ENCODE data around the gene SPATA20. TPM values are rescaled to one million over a fixed set of nuclear protein-coding genes. Genes with fewer than 3 reads are reported as not detected.

Gene SPATA20
- total RNA-seq, 1 donor from 2014 or later: 22.8 TPM

GRCh38 chr17:50549256-50549941 lies 2.4 kb downstream of the SPATA20 start:
- peaks cover 11% of the 10 kb centered on the region for H3K27me3 Mint-ChIP-seq (ENCODE audit: insufficient read depth, low read depth)
- H3K4me3 Mint-ChIP-seq: no peak overlapping the region
- H3K27me3 ChIP-seq: peaks cover 8% of the 10 kb centered on the region

GRCh38 chr17:50549969-50550368 lies 3.0 kb downstream of the SPATA20 start:
- H3K4me3 Mint-ChIP-seq: no peak overlapping the region
- H3K4me2 ChIP-seq: no peak overlapping the region
- TF ChIP-seq EZH2 (IDR thresholded peaks at IDR 0.05) (no peak), EZH2phosphoT487 (IDR thresholded peaks at IDR 0.05) (no peak), CTCF (IDR thresholded peaks at IDR 0.05) (no peak)
- H3K79me2 ChIP-seq (ENCODE audit: low read depth): no peaks in the 10 kb centered on the region
- peaks cover 3% of the 10 kb centered on the region for H3K27me3 ChIP-seq
- no peak overlapping the region for H3K4me3 ChIP-seq
- no peaks in the 10 kb centered on the region for H4K20me1 ChIP-seq (ENCODE audit: low read depth)
- H3K9me3 Mint-ChIP-seq: no peaks in the 10 kb centered on the region
- no peaks in the 10 kb centered on the region for H3K9me3 ChIP-seq (ENCODE audit: low read depth)
- peaks cover 3% of the 10 kb centered on the region for H3K4me1 Mint-ChIP-seq
- H3K36me3 Mint-ChIP-seq: peaks cover 2% of the 10 kb centered on the region
- no peaks in the 10 kb centered on the region for H3K36me3 ChIP-seq
- peaks cover 8% of the 10 kb centered on the region for H3K27me3 Mint-ChIP-seq (ENCODE audit: insufficient read depth, low read depth)
- H3K27ac ChIP-seq: no peak overlapping the region
- H3F3A ChIP-seq (ENCODE audit: low read depth): no peaks in the 10 kb centered on the region
- peaks cover 8% of the 10 kb centered on the region for H3K4me1 ChIP-seq
- no peak overlapping the region for H3K9ac ChIP-seq
- no peak overlapping the region for H2AFZ ChIP-seq (replicated peaks)
- no peak for DNase-seq (ENCODE audit: low spot score)
- peak overlapping the region; percentile 48 for H3K27ac Mint-ChIP-seq

More at GRCh38 chr17:50549256-50549941, 2.4 kb downstream of the SPATA20 start:
- Histone ChIP-seq H3K4me2 (no peak overlapping the region), H4K20me1 (ENCODE audit: low read depth) (no peaks in the 10 kb centered on the region), H3K9ac (no peak overlapping the region), H3K4me3 (no peak overlapping the region), H3K9me3 (ENCODE audit: low read depth) (no peaks in the 10 kb centered on the region), H3K27ac (no peak overlapping the region), H3K4me1 (peaks cover 8% of the 10 kb centered on the region), H3K79me2 (ENCODE audit: low read depth) (no peaks in the 10 kb centered on the region), H3K36me3 (no peaks in the 10 kb centered on the region), H3F3A (ENCODE audit: low read depth) (no peaks in the 10 kb centered on the region), H2AFZ (replicated peaks) (no peak overlapping the region)
- H3K27ac Mint-ChIP-seq: peak overlapping the region; percentile 48
- H3K4me1 Mint-ChIP-seq: peaks cover 3% of the 10 kb centered on the region
- no peak for DNase-seq (ENCODE audit: low spot score)
- H3K9me3 Mint-ChIP-seq: no peaks in the 10 kb centered on the region
- TF ChIP-seq EZH2phosphoT487 (IDR thresholded peaks at IDR 0.05): no peak
- TF ChIP-seq CTCF (IDR thresholded peaks at IDR 0.05): no peak
- no peak for TF ChIP-seq EZH2 (IDR thresholded peaks at IDR 0.05)
- H3K36me3 Mint-ChIP-seq: peaks cover 2% of the 10 kb centered on the region

GRCh38 chr17:50550661-50551432 lies 3.9 kb downstream of the SPATA20 start:
- no peak overlapping the region for H3K27ac ChIP-seq
- Mint-ChIP-seq H3K4me1 (peaks cover 3% of the 10 kb centered on the region), H3K36me3 (peaks cover 2% of the 10 kb centered on the region), H3K27me3 (ENCODE audit: insufficient read depth, low read depth) (peaks cover 8% of the 10 kb centered on the region), H3K4me3 (no peak overlapping the region), H3K9me3 (no peaks in the 10 kb centered on the region), H3K27ac (no peak overlapping the region)
- H3K9ac ChIP-seq: no peak overlapping the region
- no peak overlapping the region for H3K4me2 ChIP-seq
- H3K27me3 ChIP-seq: no peaks in the 10 kb centered on the region
- no peaks in the 10 kb centered on the region for H3K79me2 ChIP-seq (ENCODE audit: low read depth)
- H4K20me1 ChIP-seq (ENCODE audit: low read depth): no peaks in the 10 kb centered on the region
- peak; percentile 95 for DNase-seq (ENCODE audit: low spot score)
- H3K36me3 ChIP-seq: no peaks in the 10 kb centered on the region
- H3K4me1 ChIP-seq: peaks cover 8% of the 10 kb centered on the region
- no peak overlapping the region for H2AFZ ChIP-seq (replicated peaks)
- no peaks in the 10 kb centered on the region for H3K9me3 ChIP-seq (ENCODE audit: low read depth)
- no peak overlapping the region for H3K4me3 ChIP-seq
- TF ChIP-seq EZH2phosphoT487 (IDR thresholded peaks at IDR 0.05) (no peak), CTCF (IDR thresholded peaks at IDR 0.05) (peak; percentile 88)
- H3F3A ChIP-seq (ENCODE audit: low read depth): no peaks in the 10 kb centered on the region

Data from neural progenitor cell (in vitro differentiated cells).